Measurements from ENCODE around the gene USP48.
"Not testable (repeated sequence)": the region's sequence is repeated elsewhere in the genome, so short reads cannot be mapped to it uniquely, and the experiment has no call there.

Gene USP48

DNA sequence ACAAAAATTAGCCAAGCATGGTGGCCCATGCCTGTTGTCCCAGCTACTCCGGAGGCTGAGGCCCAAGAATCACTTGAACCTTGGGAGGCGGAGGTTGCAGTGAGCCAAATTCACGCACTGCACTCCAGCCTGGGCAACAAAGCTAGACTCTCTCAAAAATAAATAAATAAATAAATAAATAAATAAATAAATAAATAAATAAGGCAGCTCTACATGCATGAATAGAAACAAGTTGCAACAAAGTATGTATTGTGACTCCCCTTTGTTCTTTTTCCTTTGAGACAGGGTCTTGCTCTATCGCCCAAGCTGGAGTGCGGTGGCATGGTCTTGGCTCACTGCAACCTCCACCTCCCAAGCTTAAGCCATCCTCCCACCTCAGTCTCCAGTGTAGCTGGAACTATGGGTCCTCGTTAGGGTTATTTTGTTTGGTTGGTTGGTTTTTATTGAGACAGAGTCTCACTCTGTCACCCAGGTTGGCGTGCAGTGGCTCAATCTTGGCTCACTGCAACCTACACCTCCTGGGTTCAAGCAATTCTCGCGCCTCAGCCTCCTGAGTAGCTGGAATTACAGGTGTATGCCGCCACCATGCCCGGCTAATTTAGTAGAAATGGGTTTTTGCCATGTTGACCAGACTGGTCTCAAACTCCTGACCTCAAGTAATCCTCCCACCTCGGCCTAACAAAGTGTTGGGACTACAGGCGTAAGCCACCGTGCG, 8.0 kb downstream of the USP48 start:
- DNase-seq, result no peak

DNA sequence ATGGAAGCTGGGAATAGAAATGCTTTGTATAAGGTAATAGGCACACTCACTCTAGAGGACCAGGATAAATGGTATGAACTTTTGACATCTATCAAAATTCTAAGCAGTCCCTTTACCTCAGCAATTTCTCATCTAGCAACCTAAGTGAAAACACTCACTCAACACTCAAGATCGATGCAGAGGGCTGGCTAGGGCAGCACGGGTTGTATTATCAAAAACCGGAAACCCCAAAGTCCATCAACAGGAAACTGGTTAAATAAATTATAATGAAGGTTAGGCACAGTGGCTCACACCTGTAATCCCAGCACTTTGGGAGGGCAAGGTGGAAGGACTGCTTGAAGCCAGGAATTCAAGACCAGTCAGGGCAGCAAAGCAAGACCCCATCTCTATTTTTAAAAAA, 9.4 kb downstream of the USP48 start:
- no peak for DNase-seq

DNA sequence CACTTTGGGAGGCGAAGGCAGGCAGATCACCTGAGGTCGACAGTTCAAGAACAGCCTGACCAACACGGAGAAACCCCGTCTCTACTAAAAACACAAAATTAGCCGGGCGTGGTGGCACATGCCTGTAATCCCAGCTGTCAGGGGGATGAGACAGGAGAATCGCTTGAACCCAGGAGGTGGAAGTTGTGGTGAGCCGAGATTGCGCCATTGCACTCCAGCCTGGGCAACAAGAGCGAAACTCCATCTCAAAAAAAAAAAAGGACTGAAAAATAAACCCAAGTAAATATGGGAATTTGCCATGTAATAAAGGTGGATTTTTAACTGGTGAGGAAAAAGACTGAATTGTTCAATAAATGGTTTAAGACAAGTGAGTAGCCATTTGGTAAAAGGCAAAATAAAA, 11.3 kb downstream of the USP48 start:
- DNase-seq, result not testable (repeated sequence)

DNA sequence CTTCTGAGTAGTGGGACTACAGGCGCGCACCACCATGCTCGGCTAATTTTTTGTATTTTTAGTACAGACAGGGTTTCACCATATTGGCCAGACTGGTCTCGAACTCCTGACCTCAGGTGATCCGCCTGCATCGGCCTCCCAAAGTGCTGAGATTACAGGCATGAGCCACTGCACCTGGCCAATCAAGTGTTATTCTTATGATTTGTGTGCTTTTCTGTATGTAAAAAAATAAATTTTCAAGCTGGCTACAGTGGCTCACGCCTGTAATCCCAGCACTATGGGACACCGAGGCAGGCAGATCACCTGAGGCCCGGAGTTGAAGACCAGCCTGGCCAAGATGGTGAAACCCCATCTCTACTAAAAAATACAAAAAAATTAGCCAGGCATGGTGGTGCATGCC, 12.3 kb downstream of the USP48 start:
- not testable (repeated sequence) for DNase-seq

DNA sequence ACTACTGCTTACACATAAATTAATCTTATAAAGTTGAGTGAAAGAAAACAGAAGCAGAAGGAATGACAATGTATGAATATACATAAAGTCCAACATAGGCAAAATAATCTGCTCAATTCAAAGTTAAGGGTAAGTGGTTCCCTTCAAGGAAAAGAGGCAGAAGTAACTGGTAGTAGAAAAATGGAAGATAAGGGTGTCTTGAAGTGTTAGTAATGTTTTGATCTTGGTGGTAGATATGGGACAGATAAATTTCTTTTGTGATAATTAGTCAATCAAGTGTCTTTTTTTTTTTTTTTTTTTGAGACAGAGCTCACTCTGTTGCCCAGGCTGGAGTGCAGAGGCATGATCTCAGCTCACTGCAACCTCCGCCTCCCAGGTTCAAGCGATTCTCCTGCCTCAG, 12.7 kb downstream of the USP48 start:
- no peak for DNase-seq

DNA sequence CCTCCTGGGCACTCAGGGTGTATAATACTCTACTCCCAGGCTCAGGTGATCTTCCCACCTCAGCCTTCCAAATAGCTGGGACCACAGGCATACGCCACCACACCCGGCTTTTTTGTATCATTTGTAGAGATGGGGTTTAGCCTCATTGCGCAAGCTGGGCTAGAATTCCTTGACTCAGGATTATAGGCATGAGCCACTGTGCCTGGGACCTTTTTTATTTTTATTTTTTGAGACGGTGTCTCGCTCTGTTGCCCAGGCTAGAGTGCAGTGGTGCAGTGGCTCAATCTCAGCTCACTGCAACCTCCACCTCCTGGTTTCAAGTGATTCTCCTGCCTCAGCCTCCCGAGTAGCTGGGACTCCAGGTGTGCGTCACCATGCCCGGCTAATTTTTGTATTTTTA, 15.8 kb downstream of the USP48 start:
- DNase-seq, result not testable (repeated sequence)

DNA sequence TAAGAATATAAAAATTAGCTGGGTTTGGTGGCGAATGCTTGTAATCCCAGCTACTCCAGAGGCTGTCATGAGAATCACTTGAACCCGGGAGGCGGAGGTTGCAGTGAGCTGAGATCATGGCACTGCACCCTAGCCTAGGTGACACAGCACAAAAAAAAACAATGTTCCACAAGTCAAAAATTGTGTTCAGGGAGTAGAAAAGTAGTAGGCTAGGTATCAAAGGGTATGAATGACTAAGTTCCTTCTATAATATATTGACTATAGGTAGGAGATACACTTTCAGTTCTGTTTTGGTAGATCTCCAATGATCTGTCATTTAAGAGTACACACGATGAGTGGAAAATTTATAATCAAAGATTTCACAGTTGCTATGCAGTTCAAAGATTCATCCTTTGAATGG, 16.7 kb downstream of the USP48 start:
- DNase-seq, result no peak

DNA sequence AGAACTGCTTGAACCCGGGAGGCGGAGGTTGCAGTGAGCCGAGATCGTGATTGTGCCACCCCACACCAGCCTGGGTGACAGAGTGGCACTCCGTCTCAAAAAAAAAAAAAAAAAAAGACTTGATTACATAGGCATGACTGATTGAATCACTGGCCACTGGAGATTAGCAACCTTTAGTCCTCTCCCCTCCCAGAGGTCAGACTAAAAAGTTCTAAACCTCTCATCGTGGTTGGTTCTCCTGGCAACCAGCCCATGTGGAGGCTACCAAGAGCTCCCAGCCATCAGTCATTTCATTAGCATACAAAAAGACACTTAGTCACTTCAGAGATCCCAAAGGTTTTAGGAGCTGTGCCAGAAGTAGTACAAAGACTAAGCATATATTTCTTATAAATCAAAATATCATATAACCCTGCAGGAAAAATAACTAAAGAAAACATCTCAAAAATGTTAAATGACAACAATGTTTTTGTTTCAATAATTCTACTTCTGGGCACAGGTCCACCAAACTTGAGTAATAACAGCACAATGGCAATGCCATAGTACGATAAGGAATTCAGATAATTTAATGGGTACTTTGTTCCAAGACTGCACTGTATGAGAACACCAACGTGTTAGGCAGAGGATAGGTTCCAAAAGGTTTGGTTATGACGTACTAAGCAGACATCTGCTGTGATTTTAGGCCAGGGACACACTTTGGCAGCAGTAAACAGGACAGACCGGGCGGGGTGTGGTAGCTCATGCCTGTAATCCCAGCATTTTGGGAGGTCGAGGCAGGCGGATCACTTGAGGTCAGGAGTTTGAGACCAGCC, 18.1 kb downstream of the USP48 start:
- DNase-seq, result peak; percentile 21

DNA sequence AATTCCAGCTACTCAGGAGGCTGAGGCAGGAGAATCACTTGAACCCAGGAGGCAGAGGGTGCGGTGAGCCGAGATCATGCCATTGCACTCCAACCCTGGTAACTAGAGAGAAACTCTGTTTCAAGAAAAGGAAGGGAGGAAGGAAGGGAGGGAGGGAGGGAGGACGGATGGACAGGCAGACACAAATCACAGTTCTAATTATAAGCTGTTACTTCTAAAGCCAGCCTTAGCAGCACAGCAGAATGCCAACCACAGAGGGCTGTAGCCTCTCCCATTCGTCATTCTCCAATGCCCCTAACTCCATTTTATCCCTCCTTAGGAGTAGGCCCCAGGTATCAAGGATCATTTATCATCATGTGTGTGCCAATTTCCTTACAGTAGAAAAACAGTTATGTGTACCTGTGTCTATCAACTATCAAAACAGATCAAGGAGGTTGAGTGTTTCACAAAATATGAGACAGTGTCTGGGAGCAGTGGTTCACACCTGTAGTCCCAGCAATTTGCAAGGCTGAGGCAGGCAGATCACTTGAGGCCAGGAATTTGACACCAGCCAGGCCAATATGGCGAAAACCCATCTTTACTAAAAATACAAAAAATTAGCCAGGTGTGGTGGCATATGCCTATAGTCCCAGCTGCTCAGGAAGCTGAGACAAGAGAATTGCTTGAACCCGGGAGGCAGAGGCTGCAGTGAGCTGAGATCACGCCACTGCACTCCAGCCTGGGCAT, 19.1 kb downstream of the USP48 start:
- DNase-seq, result no peak

DNA sequence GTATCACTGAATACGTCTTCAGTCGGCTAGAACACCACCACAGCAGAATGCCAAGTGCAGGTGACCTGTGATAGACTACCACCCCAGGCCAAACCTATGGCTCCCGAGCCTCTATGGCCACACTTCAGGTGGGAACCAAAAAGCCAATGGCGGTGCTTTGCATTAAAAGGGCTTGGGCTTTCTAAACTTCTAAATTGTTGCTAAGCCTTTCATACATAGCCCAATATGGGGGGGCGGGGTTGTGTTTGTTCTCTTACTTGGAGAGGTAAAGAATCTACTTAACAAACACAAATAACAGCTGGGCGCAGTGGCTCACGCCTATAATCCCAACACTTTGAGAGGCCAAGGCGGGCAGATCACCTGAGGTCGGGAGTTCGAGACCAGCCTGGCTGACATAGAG, 19.7 kb downstream of the USP48 start:
- no peak for DNase-seq

DNA sequence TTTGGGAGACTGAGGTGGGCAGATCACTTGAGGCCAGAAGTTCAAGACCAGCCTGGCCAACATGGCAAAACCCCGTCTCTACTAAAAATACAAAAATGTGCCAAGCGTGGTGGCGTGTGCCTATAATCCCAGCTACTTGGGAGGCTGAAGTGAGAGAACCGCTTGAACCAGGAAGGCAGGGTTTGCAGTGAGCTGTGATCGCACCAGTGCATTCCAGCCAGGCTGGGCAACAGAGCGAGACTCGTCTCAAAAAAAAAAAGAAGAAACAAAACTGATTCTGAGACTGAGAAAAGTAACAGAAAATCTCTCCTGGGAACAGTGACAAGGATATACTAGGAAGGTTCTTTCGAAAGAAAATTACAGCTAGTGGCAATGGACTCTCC, 20.9 kb downstream of the USP48 start:
- DNase-seq, result no peak

DNA sequence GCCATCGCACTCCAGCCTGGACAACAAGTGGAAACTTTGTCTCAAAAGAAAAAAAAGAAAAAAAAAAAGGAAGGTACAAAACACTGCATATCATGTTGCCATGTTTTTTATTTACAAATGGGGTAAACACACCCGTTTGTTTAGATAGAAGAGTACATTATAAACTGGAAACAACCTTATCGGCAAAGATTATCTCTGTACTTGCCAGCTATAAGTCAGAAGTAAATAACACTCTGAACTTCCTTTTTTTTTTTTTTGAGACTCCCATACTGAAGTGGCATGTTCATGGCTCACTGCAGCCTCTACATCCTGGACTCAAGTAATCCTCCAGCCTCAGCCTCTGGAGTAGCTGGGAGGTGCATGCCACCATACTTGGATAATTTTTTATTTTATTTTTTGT, 21.9 kb downstream of the USP48 start:
- no peak for DNase-seq

DNA sequence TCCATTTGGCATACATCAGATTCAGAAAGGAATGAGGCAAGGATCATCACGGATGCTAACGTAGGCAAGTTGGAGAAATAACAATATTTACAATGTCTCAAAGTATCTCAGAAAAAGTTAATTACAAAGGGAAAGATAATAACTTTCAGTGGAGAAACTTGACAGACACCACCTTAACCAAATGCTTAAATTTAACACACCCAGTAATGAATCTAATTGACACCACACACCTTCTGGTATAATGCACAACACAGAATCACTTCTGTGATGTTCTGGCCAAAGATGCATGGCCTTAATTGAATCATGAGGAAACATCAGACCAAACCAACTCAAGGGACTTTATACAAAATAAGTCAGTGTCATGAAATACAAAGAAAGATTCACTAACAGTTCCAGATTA, 23.1 kb downstream of the USP48 start:
- DNase-seq, result no peak

DNA sequence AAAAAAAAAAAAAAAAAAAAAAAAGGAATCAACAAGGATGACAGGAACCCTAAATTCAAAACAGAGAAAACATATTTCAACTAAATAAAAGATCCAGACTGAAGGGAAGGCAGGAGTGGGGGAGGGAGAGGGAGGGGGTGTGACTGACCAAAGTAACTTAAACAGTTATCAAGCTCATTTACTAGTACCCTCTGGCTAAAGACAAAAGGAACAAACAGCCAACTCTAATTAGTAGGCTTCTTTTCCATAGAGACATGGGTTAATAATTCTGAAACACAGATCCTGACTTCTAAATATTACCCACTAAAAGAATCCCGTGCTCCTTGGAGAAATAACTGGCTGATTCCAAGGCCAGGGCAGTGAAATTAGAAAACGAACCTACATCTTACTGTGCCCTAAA, 23.8 kb downstream of the USP48 start:
- DNase-seq, result no peak

DNA sequence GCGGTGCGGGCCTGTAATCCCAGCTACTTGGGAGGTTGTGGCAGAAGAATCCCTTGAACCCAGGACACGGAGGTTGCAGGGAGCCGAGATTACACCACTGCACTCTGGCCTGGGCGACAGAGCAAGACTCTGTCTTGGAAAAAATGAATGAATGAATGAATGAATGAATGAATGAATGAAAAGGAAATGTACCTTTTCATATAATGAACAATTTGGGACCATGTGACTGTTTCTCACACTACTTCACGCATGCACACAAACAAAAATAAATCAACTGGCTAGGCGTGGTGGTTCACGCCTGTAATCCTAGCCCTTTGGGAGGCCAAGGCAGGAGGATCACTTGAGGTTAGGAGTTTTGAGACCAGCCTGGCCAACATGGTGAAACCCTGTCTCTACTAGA, 24.3 kb downstream of the USP48 start:
- no peak for DNase-seq

DNA sequence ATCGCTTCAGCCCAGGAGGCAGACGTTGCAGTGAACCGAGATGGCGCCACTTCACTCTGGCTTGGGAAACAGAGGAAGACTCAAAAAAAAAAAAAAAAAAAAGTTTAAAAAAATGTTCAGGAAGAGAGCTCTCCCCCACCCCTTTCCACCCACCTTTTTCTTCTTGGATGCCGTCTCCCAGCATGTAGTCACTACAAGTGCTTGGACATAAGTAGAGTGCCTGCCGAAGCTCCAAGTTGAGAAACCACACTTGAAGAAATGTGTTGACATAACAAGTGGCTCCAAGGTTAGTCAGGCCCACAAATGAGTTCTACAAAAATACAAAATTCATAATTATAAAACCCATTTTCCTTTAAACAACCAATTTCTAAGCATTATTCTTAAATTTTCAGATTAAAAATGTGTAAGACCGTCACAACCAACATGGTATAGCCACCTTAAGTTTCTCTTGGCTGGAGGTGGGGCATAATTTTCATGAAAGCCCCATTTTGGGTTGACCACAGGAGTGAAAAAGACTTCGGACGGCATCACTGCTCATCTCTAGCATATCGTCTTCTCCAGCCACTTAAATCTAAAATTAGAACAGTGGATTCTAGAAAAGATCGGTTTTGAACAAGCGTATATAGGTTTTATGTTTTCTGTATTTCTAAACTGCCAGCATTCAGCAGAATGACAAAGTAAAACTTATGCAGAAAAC, 26.4 kb downstream of the USP48 start:
- no peak for DNase-seq

DNA sequence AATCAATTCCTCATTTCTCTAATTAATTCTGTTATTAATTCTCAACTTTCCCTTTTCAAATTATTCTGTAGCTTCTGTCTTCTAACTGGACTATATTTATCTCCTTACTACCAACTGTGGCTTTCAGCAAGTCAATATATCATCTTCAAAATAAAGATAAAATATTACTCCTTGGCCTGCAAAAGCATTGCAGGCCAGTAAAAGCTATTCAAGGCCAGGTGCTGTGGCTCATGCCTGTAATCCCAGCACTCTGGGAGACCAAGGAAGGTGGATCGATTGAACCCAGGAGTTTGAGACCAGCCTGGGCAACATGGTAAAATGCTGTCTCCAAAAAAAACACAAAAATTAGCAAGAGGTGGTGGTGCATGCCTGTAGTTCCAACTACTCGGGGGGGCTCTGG, 27.9 kb downstream of the USP48 start:
- DNase-seq, result no peak

DNA sequence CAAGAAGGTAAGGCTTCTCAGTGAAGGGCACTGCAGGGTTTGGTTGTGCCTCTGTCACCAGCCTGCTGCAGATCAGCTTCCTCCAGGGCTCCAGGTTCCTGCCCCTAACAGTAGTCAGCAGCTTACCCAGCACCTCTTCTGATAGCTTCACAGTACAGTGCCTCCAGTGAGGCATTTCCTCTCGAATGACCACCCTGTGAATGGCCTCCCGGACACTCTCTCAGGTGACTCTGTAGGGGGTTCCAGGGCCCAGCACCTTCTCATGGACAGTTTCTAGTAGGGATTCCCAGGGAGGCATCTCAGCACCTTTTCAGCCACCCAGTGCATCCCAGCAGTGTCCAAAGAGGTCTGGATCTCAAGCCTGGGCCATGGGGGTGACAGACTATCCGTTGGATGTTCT, 28.4 kb downstream of the USP48 start:
- no peak for DNase-seq

DNA sequence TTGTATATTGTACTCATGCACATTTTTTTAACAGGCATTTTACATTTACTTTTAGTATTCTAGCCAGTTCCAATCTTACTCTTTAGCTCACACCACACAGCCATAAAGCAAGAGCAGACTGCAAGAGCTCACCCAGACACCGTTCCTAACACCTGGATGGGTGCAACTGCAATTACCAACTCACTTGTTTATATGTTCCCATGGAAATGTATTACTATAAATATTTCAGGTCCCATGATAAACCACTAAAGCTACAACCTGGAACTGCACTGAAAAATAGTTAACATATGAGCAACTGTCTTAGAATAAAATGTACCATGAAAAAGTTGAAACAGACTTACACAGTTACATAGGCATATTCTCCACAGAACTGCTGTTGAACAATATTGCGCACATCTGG, 30.8 kb downstream of the USP48 start:
- DNase-seq, result no peak

DNA sequence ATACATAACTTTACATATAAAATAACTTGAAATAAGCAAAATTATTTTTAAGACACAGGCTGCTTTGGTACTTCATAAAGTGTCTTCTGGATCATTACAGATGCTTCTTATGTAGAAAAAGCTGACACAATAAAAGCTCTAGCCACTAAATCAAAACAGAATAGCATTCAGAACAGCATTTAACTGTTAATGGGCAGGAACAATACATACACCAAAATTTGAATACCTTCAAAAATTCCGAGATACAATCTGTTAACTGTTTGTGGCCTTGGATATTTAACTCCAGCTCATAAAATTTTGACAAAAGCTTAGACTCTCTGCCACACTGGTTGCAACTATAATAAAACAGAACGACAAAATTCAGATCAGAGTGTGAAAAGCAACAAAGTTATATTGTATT, 31.7 kb downstream of the USP48 start:
- DNase-seq, result no peak

DNA sequence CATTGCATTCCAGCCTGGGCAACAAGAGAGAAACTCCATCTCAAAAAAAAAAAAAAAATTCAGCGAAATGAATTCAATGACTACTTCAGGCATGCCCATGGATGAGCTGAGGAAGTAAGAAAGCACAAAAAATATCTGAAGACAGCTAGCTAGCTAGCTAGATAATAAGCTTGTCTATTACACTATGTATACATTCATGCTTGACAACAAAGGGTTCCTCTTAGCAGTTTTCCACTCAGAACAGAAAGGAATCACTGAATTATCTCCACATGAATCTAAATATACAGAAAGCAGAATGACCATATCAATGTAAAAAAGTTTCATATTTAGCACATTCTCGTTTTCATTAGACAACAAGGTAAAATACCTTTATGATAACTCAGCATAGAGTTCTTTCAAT, 32.1 kb downstream of the USP48 start:
- DNase-seq, result no peak

DNA sequence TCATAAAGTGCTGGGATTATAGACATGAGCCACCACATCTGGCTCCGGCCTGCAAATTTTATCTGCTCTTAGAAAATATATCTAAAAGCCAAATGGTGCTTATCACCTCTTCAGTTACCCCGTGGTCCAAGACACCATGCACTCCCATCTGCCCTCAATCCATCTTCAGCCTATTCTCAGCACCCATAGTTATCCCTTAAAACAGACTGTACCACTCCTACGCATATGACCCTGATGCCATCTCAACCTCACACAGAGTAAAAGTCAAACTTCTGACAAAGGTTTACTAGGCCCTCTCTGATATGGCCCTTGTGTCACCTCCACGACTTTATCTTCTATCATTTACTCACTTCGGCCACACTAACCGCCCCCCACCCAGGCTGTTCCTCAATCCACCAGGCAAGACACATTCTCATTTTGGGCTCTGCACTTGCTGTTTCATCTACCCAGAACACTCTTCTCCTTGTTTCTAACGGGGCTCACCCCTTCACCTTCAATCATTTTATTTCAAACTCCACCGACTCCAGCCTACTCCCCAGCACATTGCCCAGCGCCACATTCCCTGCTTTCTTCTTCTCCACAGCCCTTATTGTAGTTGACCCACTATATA, 33.0 kb downstream of the USP48 start:
- no peak for DNase-seq

DNA sequence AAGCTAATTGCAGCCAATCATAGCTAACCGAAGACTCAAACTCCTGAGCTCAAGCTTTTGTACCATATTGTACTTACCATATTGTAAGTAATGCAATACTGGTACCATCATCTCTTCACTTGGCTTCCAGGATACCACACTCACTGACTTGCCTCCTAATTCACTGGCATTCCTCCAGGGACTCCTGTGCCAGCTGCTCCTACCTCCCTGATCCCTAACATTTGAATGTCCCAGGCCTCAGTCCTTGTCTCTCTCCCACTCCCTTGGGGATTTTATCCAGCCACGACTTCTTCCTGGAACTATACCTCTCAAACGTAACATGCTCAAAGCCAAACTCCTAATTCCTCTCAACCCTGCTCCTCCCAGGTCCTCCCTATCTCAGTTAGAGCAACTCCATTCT, 33.8 kb downstream of the USP48 start:
- DNase-seq, result no peak

Data from NCI-H345 (cell line).